ENCODE measurements around the gene ARPC1A. TPM values are rescaled to one million over a fixed set of nuclear protein-coding genes. Genes with fewer than 3 reads are reported as not detected.

ARPC1A gene
- polyA plus RNA-seq, 1 donor from 2014 or later = 154 TPM

- no peaks in the 10 kb centered on the region for H3K36me3 ChIP-seq (ENCODE audit: insufficient read depth, low read length)
- H4K20me1 ChIP-seq (ENCODE audit: insufficient read depth) = no peaks in the 10 kb centered on the region
- H3K4me3 ChIP-seq (ENCODE audit: low read length) = no peak overlapping the region
- no peaks in the 10 kb centered on the region for H3K27me3 ChIP-seq (ENCODE audit: insufficient read depth, low read depth, low read length)
- no peak overlapping the region for H3K27ac ChIP-seq (ENCODE audit: low read length)
- no peaks in the 10 kb centered on the region for H3K9me2 ChIP-seq (ENCODE audit: insufficient read depth, low read length)
- no peaks in the 10 kb centered on the region for H3K9me3 ChIP-seq (ENCODE audit: low read length)
- H3K4me2 ChIP-seq (ENCODE audit: low read length) = no peak overlapping the region
- H2AFZ ChIP-seq (ENCODE audit: low read depth, low read length) = no peak overlapping the region
- H3K79me2 ChIP-seq (replicated peaks; ENCODE audit: insufficient read depth, low read length) = no peaks in the 10 kb centered on the region
- TF ChIP-seq SMC3 (conservative IDR thresholded peaks at IDR 0.05; ENCODE audit: poor library complexity) (no peak), MXI1 (conservative IDR thresholded peaks at IDR 0.05; ENCODE audit: poor library complexity, severe bottlenecking) (no peak), TAF1 (IDR thresholded peaks at IDR 0.05; ENCODE audit: low read depth) (no peak), CTCF (IDR thresholded peaks at IDR 0.05; ENCODE audit: poor library complexity, severe bottlenecking) (no peak), EZH2 (IDR thresholded peaks at IDR 0.05; ENCODE audit: borderline replicate concordance, insufficient read depth, low read length, poor library complexity, severe bottlenecking) (no peak)
- H3K9ac ChIP-seq (ENCODE audit: low read length) = no peak overlapping the region
- H3F3A ChIP-seq (ENCODE audit: insufficient read depth, low read length, poor library complexity, severe bottlenecking) = no peaks in the 10 kb centered on the region
Observed at GRCh38 chr7:99395616-99396327, 70.1 kb downstream of the ARPC1A start.

- Histone ChIP-seq H4K20me1 (ENCODE audit: insufficient read depth) (no peaks in the 10 kb centered on the region), H3K4me3 (ENCODE audit: low read length) (no peak overlapping the region), H3K9ac (ENCODE audit: low read length) (no peak overlapping the region), H3K79me2 (replicated peaks; ENCODE audit: insufficient read depth, low read length) (no peaks in the 10 kb centered on the region), H2AFZ (ENCODE audit: low read depth, low read length) (no peak overlapping the region), H3K9me2 (ENCODE audit: insufficient read depth, low read length) (no peaks in the 10 kb centered on the region), H3K36me3 (ENCODE audit: insufficient read depth, low read length) (no peaks in the 10 kb centered on the region), H3K9me3 (ENCODE audit: low read length) (no peaks in the 10 kb centered on the region), H3F3A (ENCODE audit: insufficient read depth, low read length, poor library complexity, severe bottlenecking) (no peaks in the 10 kb centered on the region), H3K27me3 (ENCODE audit: insufficient read depth, low read depth, low read length) (no peaks in the 10 kb centered on the region), H3K27ac (ENCODE audit: low read length) (no peak overlapping the region), H3K4me2 (ENCODE audit: low read length) (no peak overlapping the region)
- no peak for TF ChIP-seq RAD21 (conservative IDR thresholded peaks at IDR 0.05)
- no peak for TF ChIP-seq REST (IDR thresholded peaks at IDR 0.05; ENCODE audit: borderline replicate concordance)
- no peak for TF ChIP-seq CTCF (IDR thresholded peaks at IDR 0.05; ENCODE audit: poor library complexity, severe bottlenecking)
- TF ChIP-seq EZH2 (IDR thresholded peaks at IDR 0.05; ENCODE audit: borderline replicate concordance, insufficient read depth, low read length, poor library complexity, severe bottlenecking) = no peak
- TF ChIP-seq POLR2AphosphoS5 (IDR thresholded peaks at IDR 0.05) = no peak
- TF ChIP-seq TAF1 (IDR thresholded peaks at IDR 0.05; ENCODE audit: low read depth) = no peak
Observed at GRCh38 chr7:99396418-99397296, 71.0 kb downstream of the ARPC1A start.

Data from neural cell (in vitro differentiated cells).